ENCODE data around the gene PRSS16. TPM values are rescaled to one million over a fixed set of nuclear protein-coding genes. Genes with fewer than 3 reads are reported as not detected.
A peak's percentile ranks its signal among the peaks of the same experiment; 100 is the strongest.

PRSS16 gene
- total RNA-seq, 1 donor, result not detected

DNA sequence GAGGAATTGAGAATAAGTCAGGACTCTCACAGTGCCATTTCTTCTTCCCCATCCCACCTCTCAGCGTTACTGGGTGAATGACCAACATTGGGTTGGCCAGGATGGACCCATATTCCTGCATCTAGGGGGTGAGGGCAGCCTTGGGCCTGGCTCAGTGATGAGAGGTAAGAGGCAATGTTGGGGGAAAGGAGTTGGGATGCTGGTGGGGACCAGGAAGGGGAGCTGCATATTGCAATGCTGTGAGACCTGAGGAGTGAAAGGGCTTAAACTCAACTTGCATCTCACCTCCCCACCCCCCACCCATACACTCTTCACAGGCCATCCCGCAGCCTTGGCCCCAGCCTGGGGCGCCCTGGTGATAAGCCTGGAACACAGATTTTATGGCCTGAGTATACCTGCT is 1.3 kb downstream of the PRSS16 start:
- TF ChIP-seq, protein P1, sequence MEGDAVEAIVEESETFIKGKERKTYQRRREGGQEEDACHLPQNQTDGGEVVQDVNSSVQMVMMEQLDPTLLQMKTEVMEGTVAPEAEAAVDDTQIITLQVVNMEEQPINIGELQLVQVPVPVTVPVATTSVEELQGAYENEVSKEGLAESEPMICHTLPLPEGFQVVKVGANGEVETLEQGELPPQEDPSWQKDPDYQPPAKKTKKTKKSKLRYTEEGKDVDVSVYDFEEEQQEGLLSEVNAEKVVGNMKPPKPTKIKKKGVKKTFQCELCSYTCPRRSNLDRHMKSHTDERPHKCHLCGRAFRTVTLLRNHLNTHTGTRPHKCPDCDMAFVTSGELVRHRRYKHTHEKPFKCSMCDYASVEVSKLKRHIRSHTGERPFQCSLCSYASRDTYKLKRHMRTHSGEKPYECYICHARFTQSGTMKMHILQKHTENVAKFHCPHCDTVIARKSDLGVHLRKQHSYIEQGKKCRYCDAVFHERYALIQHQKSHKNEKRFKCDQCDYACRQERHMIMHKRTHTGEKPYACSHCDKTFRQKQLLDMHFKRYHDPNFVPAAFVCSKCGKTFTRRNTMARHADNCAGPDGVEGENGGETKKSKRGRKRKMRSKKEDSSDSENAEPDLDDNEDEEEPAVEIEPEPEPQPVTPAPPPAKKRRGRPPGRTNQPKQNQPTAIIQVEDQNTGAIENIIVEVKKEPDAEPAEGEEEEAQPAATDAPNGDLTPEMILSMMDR (IDR thresholded peaks at IDR 0.05; ENCODE audit: insufficient read depth, low read depth, low read length), result no peak
- DNase-seq (ENCODE audit: low read depth), result no peak
- H3K4me3 ChIP-seq (ENCODE audit: low read depth, low read length), result no peak overlapping the region

GRCh38 chr6:27250277-27251111 is 3.0 kb downstream of the PRSS16 start:
- DNase-seq (ENCODE audit: low read depth), result no peak
- TF ChIP-seq, protein P1 (IDR thresholded peaks at IDR 0.05; ENCODE audit: insufficient read depth, low read depth, low read length), result no peak
- peak overlapping the region; percentile 66 for H3K4me3 ChIP-seq (ENCODE audit: low read depth, low read length)

DNA sequence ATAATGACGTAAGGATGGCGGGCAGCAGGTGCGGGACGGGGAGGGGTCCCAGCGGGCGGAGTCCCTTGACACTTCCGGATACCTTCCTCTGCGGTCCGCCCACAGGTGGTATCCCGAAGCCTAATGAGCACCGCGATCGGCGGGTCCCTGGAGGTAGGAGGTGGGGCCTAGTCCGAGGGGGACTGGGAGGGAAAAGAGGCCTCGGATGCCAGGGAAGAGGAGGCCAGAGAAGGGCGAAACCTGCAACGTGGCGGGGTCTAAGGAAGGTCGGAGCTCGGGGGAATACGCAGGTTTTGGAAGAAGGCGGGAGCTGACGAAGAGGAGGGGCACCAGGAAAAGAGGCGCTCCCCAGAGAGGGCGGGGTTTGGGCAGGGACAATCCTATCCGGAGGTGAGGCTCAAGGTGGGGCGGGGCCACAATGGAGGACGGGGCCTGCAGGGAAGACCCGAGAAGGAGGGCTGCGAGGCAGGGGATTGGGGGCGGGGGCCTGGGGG is 3.7 kb downstream of the PRSS16 start:
- TF ChIP-seq, protein P1 (IDR thresholded peaks at IDR 0.05; ENCODE audit: insufficient read depth, low read depth, low read length), result no peak
- peak overlapping the region; percentile 66 for H3K4me3 ChIP-seq (ENCODE audit: low read depth, low read length)
- no peak for DNase-seq (ENCODE audit: low read depth)

GRCh38 chr6:27251606-27252251 is 4.2 kb downstream of the PRSS16 start:
- peak overlapping the region; percentile 66 for H3K4me3 ChIP-seq (ENCODE audit: low read depth, low read length)
- DNase-seq (ENCODE audit: low read depth), result peak; percentile 44
- TF ChIP-seq, protein P1 (IDR thresholded peaks at IDR 0.05; ENCODE audit: insufficient read depth, low read depth, low read length), result peak; percentile 37

GRCh38 chr6:27254566-27254965 is 7.1 kb downstream of the PRSS16 start:
- no peak for DNase-seq (ENCODE audit: low read depth)
- no peak overlapping the region for H3K4me3 ChIP-seq (ENCODE audit: low read depth, low read length)
- TF ChIP-seq, protein P1 (IDR thresholded peaks at IDR 0.05; ENCODE audit: insufficient read depth, low read depth, low read length), result no peak

- no peak overlapping the region for H3K4me3 ChIP-seq (ENCODE audit: low read depth, low read length)
- no peak for DNase-seq (ENCODE audit: low read depth)
- TF ChIP-seq, protein P1 (IDR thresholded peaks at IDR 0.05; ENCODE audit: insufficient read depth, low read depth, low read length), result no peak
Measured at GRCh38 chr6:27255866-27256265, 8.4 kb downstream of the PRSS16 start.

Measured in fibroblast of villous mesenchyme (primary cell).